HG02981 (cell line): ENCODE results near the gene SLC25A25.

Experiments
- ATAC-seq: cut with Tn5 transposase; IDR thresholded peaks from one replicate; pipeline ENCODE4 v1.9.1; 2021; ENCODE audit warnings: mild to moderate bottlenecking, moderate library complexity; ENCODE audit not compliant: unreplicated experiment

SLC25A25 gene

GRCh38 chr9:128072144-128073021 lies 4.4 kb downstream of the SLC25A25 start:
- no peak for ATAC-seq

- ATAC-seq = no peak
Observed at GRCh38 chr9:128073253-128073886, 5.3 kb downstream of the SLC25A25 start.

- ATAC-seq = no peak
Observed at GRCh38 chr9:128077847-128078503, 9.9 kb downstream of the SLC25A25 start.

GRCh38 chr9:128078504-128079434 lies 10.7 kb downstream of the SLC25A25 start:
- ATAC-seq = no peak

- ATAC-seq = no peak
Observed at GRCh38 chr9:128080206-128080605, 12.2 kb downstream of the SLC25A25 start.

- no peak for ATAC-seq
Observed at GRCh38 chr9:128081056-128081455, 13.0 kb downstream of the SLC25A25 start.

- no peak for ATAC-seq
Observed at GRCh38 chr9:128082151-128082550, 14.1 kb downstream of the SLC25A25 start.

GRCh38 chr9:128084746-128085145 lies 16.7 kb downstream of the SLC25A25 start:
- no peak for ATAC-seq

GRCh38 chr9:128085943-128086342 lies 17.9 kb downstream of the SLC25A25 start:
- ATAC-seq = no peak

- ATAC-seq = no peak
Observed at GRCh38 chr9:128087262-128087661, 19.2 kb downstream of the SLC25A25 start.

GRCh38 chr9:128088253-128088945 lies 20.4 kb downstream of the SLC25A25 start:
- no peak for ATAC-seq

GRCh38 chr9:128089299-128089698 lies 21.3 kb downstream of the SLC25A25 start:
- no peak for ATAC-seq

GRCh38 chr9:128091144-128091543 lies 23.1 kb downstream of the SLC25A25 start:
- no peak for ATAC-seq

- no peak for ATAC-seq
Observed at GRCh38 chr9:128091571-128091970, 23.5 kb downstream of the SLC25A25 start.

- ATAC-seq = no peak
Observed at GRCh38 chr9:128092199-128092977, 24.4 kb downstream of the SLC25A25 start.

GRCh38 chr9:128093011-128093410 lies 25.0 kb downstream of the SLC25A25 start:
- ATAC-seq = no peak

- peak; percentile 90 for ATAC-seq
Observed at GRCh38 chr9:128094166-128094949, 26.3 kb downstream of the SLC25A25 start.

GRCh38 chr9:128094950-128095544 lies 27.0 kb downstream of the SLC25A25 start:
- ATAC-seq = no peak
